Posterior vena cava (tissue), 2 donors: ENCODE measurements around the gene TPGS2. TPM values are rescaled to one million over a fixed set of nuclear protein-coding genes. Genes with fewer than 3 reads are reported as not detected.
A peak's percentile ranks its signal among the peaks of the same experiment; 100 is the strongest.
"Not testable (repeated sequence)": the region's sequence is repeated elsewhere in the genome, so short reads cannot be mapped to it uniquely, and the experiment has no call there.

Experiments
- DNase-seq: peaks from one replicate; pipeline ENCODE4 v3.0.0-alpha.2; 2020; ENCODE audit warnings: low spot score
- intact Hi-C, 2 donors: fragments of 100-400 bp; cut with DNase I; formaldehyde crosslinking; loops; one replicate each; pipeline versions ENCODE4 v1.14.1 to v1.14.2; 2022 to 2023
- long read RNA-seq, 2 donors: library from polyadenylated mRNA; unstranded; transcript quantifications; one replicate each; pipeline ENCODE4 v2.0.0, GENCODE V29; 2020 to 2021
- total RNA-seq, 2 donors: library from RNA; stranded (reverse); fragmentation: NEBNext Ultra II Directional; extraction: Animal tissue kit (Norgen Biotek cat#: 25700); gene quantifications; one replicate each; pipeline ENCODE4 v1.2.1, GENCODE V29; 2021
- donor health status: DM: yes; HTN: yes; CAD: no.
- donor health status: DM: yes; HTN: yes; CAD: no.

TPGS2 gene, protein sequence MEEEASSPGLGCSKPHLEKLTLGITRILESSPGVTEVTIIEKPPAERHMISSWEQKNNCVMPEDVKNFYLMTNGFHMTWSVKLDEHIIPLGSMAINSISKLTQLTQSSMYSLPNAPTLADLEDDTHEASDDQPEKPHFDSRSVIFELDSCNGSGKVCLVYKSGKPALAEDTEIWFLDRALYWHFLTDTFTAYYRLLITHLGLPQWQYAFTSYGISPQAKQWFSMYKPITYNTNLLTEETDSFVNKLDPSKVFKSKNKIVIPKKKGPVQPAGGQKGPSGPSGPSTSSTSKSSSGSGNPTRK
- total RNA-seq = 10 to 100 TPM; 57.7 to 67.8 TPM
- long read RNA-seq, donor 1, full-length matches to known transcripts = 32 of 37 reads
- long read RNA-seq, donor 1, partial matches to known transcripts = 0 of 37 reads
- long read RNA-seq, donor 1, other reads (novel, unspliced or antisense) = 5 of 37 reads
- long read RNA-seq, donor 2, full-length matches to known transcripts = 194 of 210 reads
- long read RNA-seq, donor 2, partial matches to known transcripts = 4 of 210 reads
- long read RNA-seq, donor 2, other reads (novel, unspliced or antisense) = 12 of 210 reads

DNA sequence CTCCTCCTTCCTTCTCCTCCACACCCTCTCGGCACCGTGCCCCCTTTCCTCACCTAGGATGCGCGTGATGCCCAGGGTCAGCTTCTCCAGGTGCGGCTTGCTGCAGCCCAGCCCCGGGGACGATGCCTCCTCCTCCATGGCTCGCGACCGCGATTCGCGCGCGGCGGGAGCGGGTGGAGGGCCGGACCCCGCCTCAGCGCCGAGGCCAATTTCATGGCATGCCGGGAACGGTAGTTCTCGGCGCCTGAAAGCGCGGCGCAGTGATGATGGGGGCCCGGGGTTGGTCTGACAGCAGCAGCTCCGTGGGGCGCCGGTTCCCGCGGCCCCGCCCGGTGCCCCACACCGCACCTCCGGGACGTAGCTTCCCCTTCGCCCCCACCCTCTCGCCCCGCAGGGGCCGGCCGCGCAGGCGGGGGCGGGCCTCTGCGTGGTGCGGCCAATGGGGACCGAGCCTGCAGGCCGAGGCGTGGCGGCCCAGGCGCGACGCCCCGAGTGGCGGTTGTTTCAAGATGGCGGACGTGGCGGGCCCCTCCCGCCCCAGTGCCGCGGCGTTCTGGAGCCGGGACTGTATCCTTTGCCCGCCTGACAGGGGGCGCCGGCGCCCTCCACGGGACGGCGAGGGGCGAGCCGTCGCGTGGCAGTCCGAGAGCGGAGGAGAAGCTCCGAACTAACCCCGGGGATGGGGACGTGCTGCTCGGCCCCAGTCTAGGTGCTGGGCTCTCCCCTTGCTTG lies at the start of gene TPGS2, which contains the start of gene KIAA1328:
TPGS2 (minus strand) TSS at position 373 of the 732 bp plus-strand sequence; CDS start at position 138, 235 bp downstream.
KIAA1328 (plus strand) TSS at position 498 of the 732 bp plus-strand sequence; CDS start at position 510, 12 bp downstream.
- intact Hi-C loops = no loop called here
- DNase-seq = peak; percentile 97

DNA sequence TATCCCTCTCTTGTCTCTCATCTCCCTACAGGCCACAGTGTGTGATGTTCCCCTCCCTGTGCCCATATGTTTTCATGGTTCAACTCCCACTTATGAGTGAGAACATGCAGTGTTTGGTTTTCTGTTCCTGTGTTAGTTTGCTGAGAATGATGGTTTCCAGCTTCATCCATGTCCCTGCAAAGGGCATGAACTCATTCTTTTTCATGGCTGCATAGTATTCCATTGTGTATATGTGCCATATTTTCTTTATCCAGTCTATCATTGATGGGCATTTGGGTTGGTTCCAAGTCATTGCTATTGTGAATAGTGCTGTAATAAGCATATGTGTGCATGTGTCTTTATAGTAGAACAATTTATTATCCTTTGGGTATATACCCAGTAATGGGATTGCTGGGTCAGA lies 45.0 kb upstream of the TPGS2 start:
- intact Hi-C loops, DNase-seq: not testable (repeated sequence)

DNA sequence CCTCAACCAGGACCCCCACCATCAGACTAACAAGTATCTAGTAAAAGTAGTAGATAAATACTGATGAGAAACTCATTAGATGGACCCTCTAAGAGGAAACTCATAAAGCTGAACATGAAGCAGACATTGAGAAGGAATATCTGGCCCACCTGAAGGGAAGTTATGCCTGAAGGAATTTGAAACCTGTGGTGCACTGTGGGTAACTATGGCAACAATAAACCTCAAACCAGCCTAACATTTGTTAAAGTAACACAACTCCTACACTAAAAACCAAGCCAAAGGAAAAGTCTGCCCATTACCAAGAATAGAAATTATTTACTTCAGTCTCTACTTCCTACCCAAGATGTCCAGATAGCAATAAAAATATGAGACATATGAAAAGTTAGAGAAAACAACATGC lies 43.5 kb upstream of the TPGS2 start:
- DNase-seq = no peak
- intact Hi-C loops = no loop called here

DNA sequence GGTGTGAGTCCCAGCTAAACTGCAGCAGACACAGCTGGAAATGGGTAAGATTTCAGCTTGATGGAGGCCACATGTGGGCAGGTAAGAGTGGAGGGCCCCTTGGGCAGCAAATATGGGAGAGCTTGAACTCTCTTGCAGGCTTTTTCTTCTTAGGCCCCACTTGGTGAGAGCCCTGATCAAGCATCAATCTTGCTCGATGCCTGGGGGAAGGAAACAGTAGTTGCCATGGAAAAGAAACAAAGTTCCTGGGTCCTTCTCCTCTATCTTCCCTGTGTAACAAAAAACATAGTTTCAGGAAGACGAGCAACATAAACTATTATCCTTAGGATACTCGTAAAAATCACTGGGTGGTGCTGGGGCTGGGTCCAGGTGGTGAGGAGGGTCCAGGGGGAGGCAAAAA lies 43.0 kb upstream of the TPGS2 start:
- no peak for DNase-seq
- intact Hi-C loops = no loop called here

DNA sequence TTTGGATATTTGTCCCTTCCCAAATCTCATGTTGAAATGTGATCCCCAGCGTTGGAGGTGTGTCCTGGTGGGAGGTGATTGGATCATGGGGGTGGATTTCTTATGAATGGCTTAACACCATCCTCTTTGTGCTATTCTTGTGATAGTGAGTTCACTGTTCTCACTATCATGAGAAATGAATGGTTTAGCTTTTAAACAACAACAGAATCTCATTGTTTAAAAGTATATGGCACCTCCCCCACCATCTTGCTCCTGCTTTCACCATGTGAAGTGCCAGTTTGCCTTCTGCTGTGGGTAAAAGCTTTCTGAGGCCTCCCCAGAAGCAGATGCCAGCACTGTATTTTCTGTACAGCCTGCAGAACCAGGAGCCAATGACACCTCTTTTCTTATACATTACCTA lies 38.3 kb upstream of the TPGS2 start:
- intact Hi-C loops = no loop called here
- no peak for DNase-seq

DNA sequence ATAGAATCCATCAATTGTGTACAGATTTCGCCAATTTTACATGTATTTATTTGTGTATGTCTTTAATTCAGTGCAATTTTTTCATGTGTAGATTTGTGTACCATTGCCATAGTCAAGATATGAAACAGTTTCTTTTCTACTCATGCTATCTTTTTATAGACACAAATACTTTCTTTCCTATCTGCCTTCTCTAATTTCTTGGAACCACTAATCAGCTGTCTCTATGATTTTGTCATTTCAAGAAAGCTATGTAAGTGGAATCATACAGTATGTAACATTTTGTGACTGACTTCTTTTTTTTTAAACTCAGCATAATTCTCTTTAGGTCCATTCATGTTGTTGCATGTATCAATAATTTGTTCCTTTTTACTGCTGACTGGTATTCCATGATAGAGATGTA lies 33.4 kb upstream of the TPGS2 start:
- no peak for DNase-seq
- intact Hi-C loops = no loop called here

DNA sequence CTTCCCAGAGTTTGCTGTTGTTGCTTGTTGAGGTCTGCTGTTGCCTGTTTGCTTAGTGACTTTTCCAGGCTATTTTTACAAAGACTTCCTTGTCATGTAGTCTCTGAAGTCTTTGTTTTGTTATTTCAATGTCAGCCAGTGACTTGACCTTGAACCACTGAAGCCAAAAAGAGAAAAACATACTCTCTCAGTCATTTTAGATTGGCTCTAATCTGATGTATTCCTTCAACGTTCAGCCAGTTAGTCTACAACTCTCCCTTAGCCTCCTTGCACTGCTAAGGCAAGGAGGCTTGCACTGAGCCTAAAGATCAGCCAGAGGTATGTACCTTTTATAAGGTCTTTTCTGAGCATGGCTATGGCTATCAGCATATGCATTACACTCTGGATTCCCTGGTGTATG lies 28.0 kb upstream of the TPGS2 start:
- no peak for DNase-seq
- intact Hi-C loops = no loop called here

DNA sequence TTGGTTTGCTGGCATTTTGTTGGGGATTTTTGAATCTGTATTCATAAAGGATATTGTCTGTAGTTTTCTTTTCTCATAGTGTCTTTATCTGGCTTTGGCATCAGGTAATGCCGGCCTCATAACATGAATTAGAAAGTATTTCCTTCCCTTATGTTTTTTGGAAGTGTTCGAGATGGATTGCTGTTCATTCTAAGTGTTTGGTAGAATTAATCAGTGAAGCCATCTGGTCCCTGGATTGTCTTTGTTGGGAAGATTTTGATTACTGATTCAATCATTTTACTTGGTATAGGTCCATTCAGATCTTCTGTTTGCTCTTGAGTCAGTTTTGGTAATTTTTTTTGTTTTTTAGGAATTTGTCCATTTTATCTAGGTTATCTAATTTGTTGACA lies 22.4 kb upstream of the TPGS2 start:
- DNase-seq = no peak
- intact Hi-C loops = no loop called here

DNA sequence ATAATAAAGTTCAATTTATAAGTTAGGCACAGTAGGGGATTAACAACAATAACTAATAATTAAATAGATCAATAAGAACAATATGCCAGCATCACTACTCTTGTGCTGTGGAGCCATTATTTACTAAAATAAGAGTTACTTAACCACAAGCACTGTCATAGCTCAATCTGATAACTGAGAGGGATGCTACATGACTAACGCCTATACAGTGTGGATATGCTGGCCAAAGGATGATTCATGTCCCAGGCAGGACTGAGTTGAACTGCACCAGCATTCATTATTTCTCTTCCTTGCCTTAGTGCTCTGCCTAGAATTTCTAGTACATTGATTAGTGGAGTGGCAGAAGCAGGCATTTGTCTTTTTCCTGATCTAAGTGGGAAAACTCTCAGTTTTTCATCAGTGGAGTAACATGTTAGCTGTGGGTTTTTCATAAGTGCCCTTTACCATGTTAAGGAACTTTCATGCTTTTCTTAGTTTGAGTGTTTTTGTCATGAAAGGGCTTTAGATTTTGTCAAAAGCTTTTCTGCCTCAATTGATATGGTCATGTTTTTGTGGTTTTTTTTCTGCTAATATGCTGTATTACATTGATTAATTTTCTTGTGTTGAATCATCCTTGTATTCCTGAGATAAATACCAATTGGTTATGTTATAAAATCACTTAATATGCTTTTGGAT lies 21.9 kb upstream of the TPGS2 start:
- no peak for DNase-seq
- intact Hi-C loops = no loop called here

DNA sequence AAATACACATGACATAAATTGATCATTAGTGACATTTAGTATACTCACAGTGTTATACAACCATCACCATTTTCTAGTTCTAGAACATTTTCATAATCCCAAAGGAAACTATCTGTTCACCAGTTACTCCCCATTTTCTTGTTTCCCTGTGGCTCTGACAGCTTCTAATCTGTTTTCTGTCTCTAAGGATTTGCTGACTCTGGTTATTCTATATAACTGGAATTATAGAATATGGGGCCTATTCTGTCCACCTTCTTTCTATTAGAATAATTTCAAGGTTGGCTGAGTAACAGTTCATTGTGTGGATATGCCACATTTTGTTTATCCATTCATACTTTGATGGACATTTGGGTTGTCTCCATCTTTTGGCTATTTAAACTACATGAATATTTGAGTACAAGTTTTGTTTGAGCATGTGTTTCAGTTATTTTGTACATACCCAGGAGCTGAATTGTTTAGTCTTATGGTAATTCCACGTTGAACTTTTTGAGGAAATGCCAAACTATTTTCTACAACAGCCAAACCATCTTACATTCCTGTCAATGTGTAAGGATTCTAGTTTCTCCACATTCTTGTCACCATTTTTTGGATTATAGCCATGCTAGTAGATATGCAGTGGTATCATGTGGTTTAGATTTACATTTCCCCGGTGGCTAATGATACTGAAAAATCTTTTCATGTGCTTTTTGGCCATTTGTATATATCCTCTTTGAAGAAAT lies 20.6 kb upstream of the TPGS2 start:
- no peak for DNase-seq
- intact Hi-C loops = no loop called here

DNA sequence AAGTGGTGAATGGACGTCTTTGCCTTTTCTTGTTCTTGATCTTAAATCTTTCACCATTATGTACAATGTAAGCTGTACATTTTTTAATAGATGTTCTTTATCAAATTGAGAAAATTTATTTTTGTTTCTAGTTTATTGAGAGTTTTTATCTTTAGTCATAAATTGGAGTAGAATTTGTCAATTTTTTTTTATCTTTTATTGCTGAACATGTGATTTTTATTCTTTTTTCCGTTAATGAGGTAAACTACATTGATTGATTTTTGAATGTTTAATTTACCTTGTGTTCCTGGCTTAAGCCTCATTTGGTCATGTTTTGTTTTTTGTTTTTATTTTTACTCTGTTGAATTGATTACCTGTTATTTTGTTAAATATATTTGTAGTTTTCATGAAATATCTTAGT lies 19.8 kb upstream of the TPGS2 start:
- intact Hi-C loops = no loop called here
- no peak for DNase-seq

DNA sequence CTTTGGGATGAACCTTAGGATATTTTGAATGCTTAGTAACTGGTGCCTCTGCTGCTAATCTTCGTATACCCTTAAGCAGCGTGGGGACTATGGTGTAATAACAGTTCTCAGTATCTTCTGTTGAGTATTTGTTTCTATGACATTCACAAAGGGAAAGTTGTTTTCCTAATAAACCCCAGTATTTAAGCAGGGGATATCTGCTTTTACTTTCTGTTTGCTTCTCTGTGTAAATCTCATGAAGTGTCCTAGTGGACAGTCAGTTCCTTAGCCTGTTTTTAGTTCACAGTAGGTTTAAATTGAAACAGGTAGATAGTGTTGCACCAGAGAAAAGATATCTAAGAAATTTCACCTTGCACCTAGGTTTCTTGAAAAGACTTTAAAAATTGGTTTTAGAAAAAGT lies 15.0 kb upstream of the TPGS2 start:
- intact Hi-C loops = no loop called here

DNA sequence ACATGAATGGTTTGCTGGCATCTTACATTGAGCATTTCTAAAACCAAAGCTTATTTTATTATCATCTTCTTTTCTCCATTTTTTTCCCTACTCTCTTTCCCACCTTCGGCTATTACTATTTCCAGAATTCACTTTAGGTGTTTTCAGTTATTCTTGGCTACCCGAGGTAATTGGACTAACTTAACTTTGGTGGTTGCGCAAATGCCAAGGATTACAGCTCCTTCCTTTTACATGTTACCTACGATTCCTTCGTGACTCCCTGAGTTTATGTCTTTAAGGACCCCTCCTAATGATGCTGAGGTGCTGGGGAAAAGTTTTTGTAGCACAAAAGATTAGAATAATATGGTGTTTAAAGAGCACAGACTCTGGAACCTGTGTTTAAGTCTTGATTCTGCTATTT lies 14.4 kb upstream of the TPGS2 start:
- no peak for DNase-seq
- intact Hi-C loops = no loop called here

More for the DNA sequence above, 15.0 kb upstream of the TPGS2 start:
- no peak for DNase-seq

DNA sequence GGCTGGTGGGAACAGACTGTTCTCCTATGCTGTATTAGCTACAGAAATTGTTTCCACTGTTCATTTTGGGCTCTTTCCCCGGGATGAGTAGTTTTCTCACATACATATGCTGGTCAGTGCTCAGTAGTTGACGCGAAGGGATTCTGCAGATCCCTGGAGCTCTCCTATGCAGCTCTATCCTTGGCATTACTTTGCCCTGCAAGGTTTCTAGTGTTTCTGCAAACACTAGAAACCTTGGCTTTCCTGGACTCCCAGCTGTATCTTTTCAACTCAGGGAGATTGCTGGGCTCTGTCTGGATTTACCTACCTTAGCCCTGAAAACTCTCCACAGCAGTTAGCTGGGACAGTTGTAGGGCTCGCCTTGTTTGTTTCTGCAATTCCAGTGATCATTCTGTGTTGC lies 11.0 kb upstream of the TPGS2 start:
- intact Hi-C loops = no loop called here
- DNase-seq = no peak

DNA sequence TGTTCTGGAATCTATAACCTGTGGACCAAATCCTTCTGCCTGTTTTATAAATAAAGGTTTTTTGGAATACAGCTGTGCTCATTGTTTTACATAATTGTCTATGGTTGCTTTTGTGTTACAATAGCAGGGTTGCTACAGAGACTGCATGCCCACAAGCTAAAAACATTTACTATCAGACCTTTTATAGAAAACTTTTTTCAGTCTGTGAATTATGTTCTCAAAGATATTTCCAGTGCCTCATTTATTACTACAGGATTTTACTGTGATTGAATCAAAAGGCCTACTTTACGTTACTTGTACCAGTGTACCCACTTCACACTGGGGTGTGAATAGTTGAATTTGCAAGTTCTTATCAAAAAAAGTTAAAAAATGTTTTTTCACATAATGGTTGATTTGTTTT lies 7.1 kb upstream of the TPGS2 start:
- no peak for DNase-seq
- intact Hi-C loops = no loop called here

DNA sequence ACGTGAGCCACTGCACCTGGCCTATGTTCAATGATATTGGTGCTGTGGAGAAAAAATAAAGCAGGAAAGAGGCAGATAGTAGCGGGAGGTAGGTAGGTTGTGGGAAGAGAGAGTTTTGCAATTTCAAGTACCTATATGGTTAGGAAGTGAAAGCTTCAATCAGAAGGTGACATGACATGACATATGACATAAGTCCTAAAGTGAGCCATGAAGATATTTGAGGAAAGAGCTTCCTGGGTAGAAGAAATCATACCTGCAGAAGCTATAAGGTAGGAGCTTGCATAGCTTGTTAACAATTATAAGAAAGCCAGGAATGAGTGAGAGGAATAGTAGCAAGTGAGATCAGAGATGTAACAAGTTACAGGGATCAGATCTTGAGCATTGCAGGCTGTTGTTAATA lies 4.3 kb upstream of the TPGS2 start:
- DNase-seq = no peak
- intact Hi-C loops = no loop called here

DNA sequence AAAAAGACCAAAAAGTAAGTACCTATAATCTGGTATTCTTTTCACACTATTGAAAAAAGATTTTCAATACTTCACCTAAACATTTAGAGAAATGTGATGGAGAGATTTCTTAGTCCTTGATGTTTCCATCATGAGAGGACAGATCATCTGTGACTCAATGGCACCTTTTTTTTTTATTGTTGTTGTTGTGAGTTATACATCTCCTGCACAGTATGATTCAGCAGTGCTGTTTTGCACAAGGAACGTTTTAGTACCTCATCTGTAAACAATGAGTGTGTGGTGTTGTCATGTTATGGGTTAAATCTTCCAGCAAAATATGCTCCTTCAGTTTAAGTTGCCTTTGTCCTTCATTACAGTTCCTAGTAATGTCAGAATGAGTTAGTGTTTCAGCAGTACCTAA lies 2.3 kb upstream of the TPGS2 start:
- intact Hi-C loops = no loop called here
- DNase-seq = no peak

DNA sequence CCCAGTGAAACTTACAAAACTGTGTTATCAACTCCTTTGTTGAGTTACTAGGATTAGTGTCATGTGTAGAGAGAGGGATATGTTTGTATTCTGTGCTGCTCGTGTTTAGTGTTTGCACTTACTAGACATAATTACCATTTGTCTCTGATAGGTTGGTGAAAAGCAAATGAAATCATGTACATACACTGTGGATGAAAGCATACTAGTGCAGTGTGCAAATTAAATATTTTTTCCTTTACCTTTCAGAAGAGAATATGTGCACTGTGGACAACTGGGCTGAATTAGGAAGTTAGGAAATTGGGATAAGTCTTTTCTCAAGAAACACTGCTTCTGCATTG lies 1.3 kb upstream of the TPGS2 start:
- DNase-seq = no peak

DNA sequence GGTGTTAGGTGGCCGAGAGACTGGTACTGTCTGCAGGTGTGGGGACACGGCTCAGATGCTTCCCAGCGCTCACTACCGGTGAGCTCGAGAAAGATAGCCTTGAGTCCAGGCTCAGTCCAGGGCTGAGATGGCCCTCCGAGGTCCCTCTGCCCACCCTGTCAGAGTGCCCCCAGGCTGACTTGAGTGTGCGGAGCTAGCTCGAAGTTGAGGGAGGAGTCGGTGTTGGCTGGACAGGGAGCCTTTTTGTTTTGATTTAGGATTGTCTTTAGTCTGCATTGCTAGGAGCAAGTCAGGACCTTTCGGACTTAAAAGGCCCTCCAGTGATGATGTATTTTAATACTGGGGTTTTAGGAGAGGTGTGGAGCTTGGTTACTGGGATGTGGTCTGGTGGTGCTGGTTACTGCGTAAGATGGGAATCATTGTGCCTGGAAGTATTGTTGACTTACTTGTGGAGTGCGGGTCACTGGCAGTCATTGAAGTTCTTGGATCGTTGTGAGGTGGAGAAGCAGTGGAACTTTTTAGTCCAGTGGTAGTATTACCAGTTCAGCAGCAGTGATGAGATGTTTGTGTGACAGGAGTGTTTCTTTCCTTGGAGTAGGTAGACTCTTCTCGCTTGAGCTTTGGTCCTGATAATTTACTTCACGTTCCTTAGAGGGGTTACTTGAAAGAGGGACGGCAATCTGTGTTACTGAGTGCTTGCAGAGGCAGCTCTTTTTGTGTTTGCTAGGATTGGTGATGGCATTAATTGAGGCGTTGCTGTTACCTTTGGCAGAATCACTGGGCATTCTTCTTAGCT lies 758 bp upstream of the TPGS2 start:
- intact Hi-C loops = no loop called here
- DNase-seq = no peak

More for the DNA sequence above, 1.3 kb upstream of the TPGS2 start:
- intact Hi-C loops = no loop called here
